Measurements from ENCODE around the gene TMEM174.

DNA sequence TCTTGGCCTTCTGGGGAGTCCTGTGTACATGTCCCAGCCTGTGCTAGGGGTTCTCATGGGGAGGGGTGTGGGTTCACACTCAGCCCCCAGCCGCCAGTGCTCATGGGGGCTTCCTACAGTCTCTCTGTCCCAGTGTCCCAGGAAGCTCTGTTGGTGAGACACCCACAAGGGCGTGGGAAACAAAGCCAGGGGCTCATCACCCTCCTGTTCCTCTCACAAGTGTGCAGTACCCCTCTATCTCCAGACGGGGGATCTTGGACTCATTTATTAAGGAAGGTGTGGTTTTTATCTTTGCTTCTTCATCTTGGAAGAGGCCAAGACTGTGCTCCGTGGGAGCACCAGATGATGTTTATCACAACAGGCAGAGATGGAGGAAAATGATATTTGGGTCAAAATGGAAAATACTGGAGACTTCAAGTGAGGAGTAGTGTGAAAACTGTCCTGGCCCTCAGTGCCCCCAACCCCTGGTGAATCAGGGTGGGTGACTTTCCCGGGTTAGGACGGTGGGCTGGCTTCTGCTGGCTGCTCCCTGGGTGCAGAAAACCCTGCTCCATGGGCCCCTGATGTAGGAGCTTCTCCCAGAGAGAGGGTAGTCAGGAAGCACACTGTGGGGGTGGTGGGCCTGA lies 37.5 kb upstream of the TMEM174 start:
- TF ChIP-seq POLR2A (IDR thresholded peaks at IDR 0.05; ENCODE audit: low read depth, low read length) (no peak), CTCF (conservative IDR thresholded peaks at IDR 0.05; ENCODE audit: low read depth, low read length) (peak; percentile 48), MAFK (IDR thresholded peaks at IDR 0.05; ENCODE audit: low read depth, low read length) (no peak), RAD21 (IDR thresholded peaks at IDR 0.05; ENCODE audit: low read length) (peak; percentile 50), CEBPB (IDR thresholded peaks at IDR 0.05; ENCODE audit: low read depth, low read length) (no peak)
- TF ChIP-seq, protein P1, sequence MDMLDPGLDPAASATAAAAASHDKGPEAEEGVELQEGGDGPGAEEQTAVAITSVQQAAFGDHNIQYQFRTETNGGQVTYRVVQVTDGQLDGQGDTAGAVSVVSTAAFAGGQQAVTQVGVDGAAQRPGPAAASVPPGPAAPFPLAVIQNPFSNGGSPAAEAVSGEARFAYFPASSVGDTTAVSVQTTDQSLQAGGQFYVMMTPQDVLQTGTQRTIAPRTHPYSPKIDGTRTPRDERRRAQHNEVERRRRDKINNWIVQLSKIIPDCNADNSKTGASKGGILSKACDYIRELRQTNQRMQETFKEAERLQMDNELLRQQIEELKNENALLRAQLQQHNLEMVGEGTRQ (IDR thresholded peaks at IDR 0.05; ENCODE audit: low read depth, low read length), result no peak

Measured in IMR-90 (cell line).